Skeletal muscle tissue (tissue), 4 donors: ENCODE results near the gene GJA9. TPM values are rescaled to one million over a fixed set of nuclear protein-coding genes. Genes with fewer than 3 reads are reported as not detected.

Experiments
- H3K27ac ChIP-seq: one replicate; pipeline ENCODE4 v1.7.0; 2013; ENCODE audit warnings: mild to moderate bottlenecking, low read depth, low read length, inconsistent platforms
- H3K27me3 ChIP-seq, 3 donors: one replicate each; pipeline ENCODE4 v1.7.0; 2013; ENCODE audit warnings: low read length in 3 of 3; ENCODE audit not compliant: control insufficient read depth in 3 of 3, insufficient read depth in 3 of 3
- H3K36me3 ChIP-seq, 3 donors: one replicate each; pipeline ENCODE4 v1.7.0; 2013; ENCODE audit warnings: low read length in 3 of 3; ENCODE audit not compliant: control insufficient read depth in 3 of 3, insufficient read depth in 3 of 3
- H3K4me1 ChIP-seq, 3 donors: one replicate each; pipeline ENCODE4 v1.7.0; 2013; ENCODE audit warnings: low read length in 3 of 3, mild to moderate bottlenecking in 3 of 3; ENCODE audit not compliant: control insufficient read depth in 3 of 3, insufficient read depth in 3 of 3
- H3K4me3 ChIP-seq, 3 donors: one replicate each; pipeline ENCODE4 v1.7.0; 2013; ENCODE audit warnings: low read length in 3 of 3
- H3K9ac ChIP-seq, 3 donors: one replicate each; pipeline ENCODE4 v1.7.0; 2013; ENCODE audit warnings: low read length in 3 of 3, mild to moderate bottlenecking in 3 of 3, moderate library complexity in 2 of 3, low read depth in 1 of 3
- H3K9me3 ChIP-seq, 3 donors: one replicate each; pipeline ENCODE4 v1.7.0; 2013; ENCODE audit warnings: low read length in 3 of 3; ENCODE audit not compliant: control insufficient read depth in 3 of 3
- total RNA-seq: library from RNA; depleted of rRNA; stranded (reverse); fragments of >200 nt; gene quantifications from one replicate; pipeline ENCODE4 v1.2.3, GENCODE V29; 2014
- donor health status: Osteomylitis.

The GJA9 gene
- total RNA-seq, 1 donor from 2014 or later: not detected

GRCh38 chr1:38888423-38889333 is 7.3 kb upstream of the GJA9 start:
- Histone ChIP-seq H3K9ac (no peak overlapping the region), H3K36me3 (no peaks in the 10 kb centered on the region), H3K27me3 (no peaks in the 10 kb centered on the region), H3K4me1 (no peaks in the 10 kb centered on the region), H3K27ac (no peak overlapping the region), H3K4me3 (no peak overlapping the region), H3K9me3 (no peaks in the 10 kb centered on the region)

- Histone ChIP-seq H3K27me3 (no peaks in the 10 kb centered on the region), H3K36me3 (no peaks in the 10 kb centered on the region), H3K9me3 (no peaks in the 10 kb centered on the region), H3K4me3 (no peak overlapping the region), H3K4me1 (no peaks in the 10 kb centered on the region), H3K9ac (no peak overlapping the region), H3K27ac (no peak overlapping the region)
Measured at GRCh38 chr1:38885092-38885491, 3.7 kb upstream of the GJA9 start.

- Histone ChIP-seq H3K27ac (no peak overlapping the region), H3K4me3 (no peak overlapping the region), H3K9me3 (no peaks in the 10 kb centered on the region), H3K9ac (no peak overlapping the region), H3K27me3 (no peaks in the 10 kb centered on the region), H3K4me1 (peaks cover 13 to 19% (median 15%) of the 10 kb centered on the region in 3 donors), H3K36me3 (no peaks in the 10 kb centered on the region)
Measured at GRCh38 chr1:38875811-38876210, 5.6 kb downstream of the GJA9 start.

GRCh38 chr1:38873027-38873969 is 8.1 kb downstream of the GJA9 start, which contains the start of gene MYCBP:
Gene MYCBP, minus strand, starts transcription at chr1:38873348. Its CDS starts 43 bp downstream, at chr1:38873305.
- Histone ChIP-seq H3K27ac (peak within 1 kb of the TSS; percentile 77), H3K4me1 (peaks cover 13 to 19% (median 15%) of the 10 kb centered on the region in 3 donors), H3K9me3 (no peaks in the 10 kb centered on the region), H3K9ac (peak within 1 kb of the TSS; percentile 85 to 94 (median 86)), H3K4me3 (peak within 1 kb of the TSS; percentile 92 to 98 (median 97)), H3K27me3 (no peaks in the 10 kb centered on the region), H3K36me3 (no peaks in the 10 kb centered on the region)

- peaks cover 13 to 22% (median 15%) of the 10 kb centered on the region in 3 donors for H3K4me1 ChIP-seq
- H3K9me3 ChIP-seq: no peaks in the 10 kb centered on the region
- no peaks in the 10 kb centered on the region for H3K27me3 ChIP-seq
- peaks cover 0 to 2% (median 0%) of the 10 kb centered on the region in 3 donors for H3K36me3 ChIP-seq
- peak overlapping the region; percentile 77 for H3K27ac ChIP-seq
- H3K4me3 ChIP-seq: peak overlapping the region; percentile 92 to 98 (median 97)
- H3K9ac ChIP-seq: peak overlapping the region; percentile 81 to 94 (median 85)
Measured at GRCh38 chr1:38872401-38873026, 8.9 kb downstream of the GJA9 start.

- Histone ChIP-seq H3K27ac (no peak overlapping the region), H3K9ac (no peak overlapping the region), H3K27me3 (no peaks in the 10 kb centered on the region), H3K9me3 (no peaks in the 10 kb centered on the region), H3K4me3 (no peak overlapping the region), H3K4me1 (peaks cover 13 to 22% (median 15%) of the 10 kb centered on the region in 3 donors), H3K36me3 (peaks cover 0 to 3% (median 0%) of the 10 kb centered on the region in 3 donors)
Measured at GRCh38 chr1:38870996-38871395, 10.4 kb downstream of the GJA9 start.

GRCh38 chr1:38867208-38867607 is 14.2 kb downstream of the GJA9 start:
- Histone ChIP-seq H3K9me3 (no peaks in the 10 kb centered on the region), H3K9ac (no peak overlapping the region), H3K27me3 (no peaks in the 10 kb centered on the region), H3K4me1 (peaks cover 16 to 28% (median 18%) of the 10 kb centered on the region in 3 donors), H3K27ac (no peak overlapping the region), H3K4me3 (no peak overlapping the region), H3K36me3 (peaks cover 0 to 5% (median 5%) of the 10 kb centered on the region in 3 donors)

- no peak overlapping the region for H3K4me3 ChIP-seq
- no peaks in the 10 kb centered on the region for H3K27me3 ChIP-seq
- no peak overlapping the region for H3K27ac ChIP-seq
- H3K9ac ChIP-seq: peak overlapping the region in 1 of 3 donors; percentile 21
- peaks cover 0 to 5% (median 5%) of the 10 kb centered on the region in 3 donors for H3K36me3 ChIP-seq
- H3K4me1 ChIP-seq: peaks cover 21 to 35% (median 22%) of the 10 kb centered on the region in 3 donors
- no peaks in the 10 kb centered on the region for H3K9me3 ChIP-seq
Measured at GRCh38 chr1:38865112-38865715, 16.2 kb downstream of the GJA9 start.

GRCh38 chr1:38860454-38860795 is 21.0 kb downstream of the GJA9 start:
- Histone ChIP-seq H3K9ac (peak overlapping the region; percentile 87 to 97 (median 88)), H3K36me3 (peaks cover 9 to 11% (median 11%) of the 10 kb centered on the region in 3 donors), H3K27me3 (no peaks in the 10 kb centered on the region), H3K4me1 (peaks cover 31 to 57% (median 35%) of the 10 kb centered on the region in 3 donors), H3K9me3 (no peaks in the 10 kb centered on the region), H3K27ac (peak overlapping the region; percentile 77), H3K4me3 (peak overlapping the region; percentile 89 to 98 (median 92))
